Middle frontal gyrus (tissue), 1 donor: ENCODE data around the gene WARS2.
"Not testable (repeated sequence)": the region's sequence is repeated elsewhere in the genome, so short reads cannot be mapped to it uniquely, and the experiment has no call there.

Source experiments
- DNase-seq: peaks from one replicate; pipeline ENCODE4 v3.0.0-alpha.2; 2015; ENCODE audit warnings: low spot score; ENCODE audit errors: extremely low spot score

The WARS2 gene

GRCh38 chr1:119139857-119140176, 636 bp downstream of the WARS2 start:
- no peak for DNase-seq

- DNase-seq, result no peak
Measured at GRCh38 chr1:119139403-119139802, 1.1 kb downstream of the WARS2 start.

GRCh38 chr1:119136401-119136800, 4.1 kb downstream of the WARS2 start:
- no peak for DNase-seq

- no peak for DNase-seq
Measured at GRCh38 chr1:119133987-119134386, 6.5 kb downstream of the WARS2 start.

GRCh38 chr1:119132179-119132578, 8.3 kb downstream of the WARS2 start:
- no peak for DNase-seq

GRCh38 chr1:119125874-119126273, 14.6 kb downstream of the WARS2 start:
- DNase-seq, result no peak

GRCh38 chr1:119124764-119125163, 15.7 kb downstream of the WARS2 start:
- DNase-seq, result no peak

- not testable (repeated sequence) for DNase-seq
Measured at GRCh38 chr1:119121872-119122271, 18.6 kb downstream of the WARS2 start.

GRCh38 chr1:119116725-119117124, 23.7 kb downstream of the WARS2 start:
- DNase-seq, result no peak

- DNase-seq, result no peak
Measured at GRCh38 chr1:119115736-119116135, 24.7 kb downstream of the WARS2 start.

GRCh38 chr1:119115311-119115710, 25.1 kb downstream of the WARS2 start:
- DNase-seq, result no peak

GRCh38 chr1:119114786-119115185, 25.7 kb downstream of the WARS2 start:
- no peak for DNase-seq

- DNase-seq, result no peak
Measured at GRCh38 chr1:119112791-119113190, 27.7 kb downstream of the WARS2 start.

- no peak for DNase-seq
Measured at GRCh38 chr1:119112244-119112643, 28.2 kb downstream of the WARS2 start.

- DNase-seq, result no peak
Measured at GRCh38 chr1:119108988-119109387, 31.5 kb downstream of the WARS2 start.

- DNase-seq, result no peak
Measured at GRCh38 chr1:119103764-119104163, 36.7 kb downstream of the WARS2 start.

- no peak for DNase-seq
Measured at GRCh38 chr1:119102051-119102450, 38.4 kb downstream of the WARS2 start.

GRCh38 chr1:119101563-119101962, 38.9 kb downstream of the WARS2 start:
- no peak for DNase-seq

- no peak for DNase-seq
Measured at GRCh38 chr1:119099775-119100174, 40.7 kb downstream of the WARS2 start.

GRCh38 chr1:119097380-119097779, 43.1 kb downstream of the WARS2 start:
- DNase-seq, result no peak

- no peak for DNase-seq
Measured at GRCh38 chr1:119093721-119094120, 46.7 kb downstream of the WARS2 start.

- no peak for DNase-seq
Measured at GRCh38 chr1:119091618-119092017, 48.8 kb downstream of the WARS2 start.

- DNase-seq, result no peak
Measured at GRCh38 chr1:119090250-119090649, 50.2 kb downstream of the WARS2 start.

- no peak for DNase-seq
Measured at GRCh38 chr1:119086830-119087229, 53.6 kb downstream of the WARS2 start.
